HG02884 (cell line): ENCODE measurements around the gene TBC1D19.
A peak's percentile ranks its signal among the peaks of the same experiment; 100 is the strongest.

Experiments
- ATAC-seq: cut with Tn5 transposase; IDR thresholded peaks from one replicate; pipeline ENCODE4 v1.9.1; 2021; ENCODE audit warnings: mild to moderate bottlenecking, moderate library complexity; ENCODE audit not compliant: unreplicated experiment

The TBC1D19 gene

GRCh38 chr4:26772096-26772873, 188.4 kb downstream of the TBC1D19 start:
- no peak for ATAC-seq

GRCh38 chr4:26779224-26779623, 195.3 kb downstream of the TBC1D19 start:
- no peak for ATAC-seq

GRCh38 chr4:26779674-26780073, 195.8 kb downstream of the TBC1D19 start:
- no peak for ATAC-seq

GRCh38 chr4:26780539-26780938, 196.7 kb downstream of the TBC1D19 start:
- peak; percentile 79 for ATAC-seq

GRCh38 chr4:26782168-26782829, 198.4 kb downstream of the TBC1D19 start:
- ATAC-seq = no peak

GRCh38 chr4:26782830-26783202, 198.9 kb downstream of the TBC1D19 start:
- ATAC-seq = no peak

- ATAC-seq = no peak
These were observed 200.5 kb downstream of the TBC1D19 start for GRCh38 chr4:26784207-26784865.

- ATAC-seq = no peak
These were observed 201.4 kb downstream of the TBC1D19 start for GRCh38 chr4:26785312-26785711.

- no peak for ATAC-seq
These were observed 201.9 kb downstream of the TBC1D19 start for GRCh38 chr4:26785810-26786209.

- no peak for ATAC-seq
These were observed 203.0 kb downstream of the TBC1D19 start for GRCh38 chr4:26786916-26787315.

- ATAC-seq = peak; percentile 46
These were observed 203.8 kb downstream of the TBC1D19 start for GRCh38 chr4:26787461-26788340.

- ATAC-seq = no peak
These were observed 204.5 kb downstream of the TBC1D19 start for GRCh38 chr4:26788341-26788733.

GRCh38 chr4:26789208-26789607, 205.3 kb downstream of the TBC1D19 start:
- no peak for ATAC-seq

- ATAC-seq = no peak
These were observed 207.5 kb downstream of the TBC1D19 start for GRCh38 chr4:26791346-26791745.

- no peak for ATAC-seq
These were observed 208.8 kb downstream of the TBC1D19 start for GRCh38 chr4:26792639-26793038.

- no peak for ATAC-seq
These were observed 209.9 kb downstream of the TBC1D19 start for GRCh38 chr4:26793735-26794134.

GRCh38 chr4:26796081-26796480, 212.2 kb downstream of the TBC1D19 start:
- no peak for ATAC-seq

- no peak for ATAC-seq
These were observed 218.9 kb downstream of the TBC1D19 start for GRCh38 chr4:26802790-26803189.

GRCh38 chr4:26803211-26803861, 219.5 kb downstream of the TBC1D19 start:
- ATAC-seq = no peak

- no peak for ATAC-seq
These were observed 220.6 kb downstream of the TBC1D19 start for GRCh38 chr4:26804451-26804850.
